NOMO-1 (cell line): ENCODE measurements around the gene MSH3.
A peak's percentile ranks its signal among the peaks of the same experiment; 100 is the strongest.
"Not testable (repeated sequence)": the region's sequence is repeated elsewhere in the genome, so short reads cannot be mapped to it uniquely, and the experiment has no call there.

Experiments used
- DNase-seq, 2 experiments: peaks; one replicate each; lab custom pipeline; 2025; ENCODE audit not compliant: unreplicated experiment in 2 of 2; lab: John Stamatoyannopoulos, UW

Gene MSH3

GRCh38 chr5:80784451-80784850, 130.0 kb downstream of the MSH3 start:
- DNase-seq = no peak

GRCh38 chr5:80789319-80790016, 135.0 kb downstream of the MSH3 start:
- not testable (repeated sequence) for DNase-seq

GRCh38 chr5:80790698-80791097, 136.2 kb downstream of the MSH3 start:
- no peak for DNase-seq

- DNase-seq = no peak
Observed at GRCh38 chr5:80793354-80793753, 138.9 kb downstream of the MSH3 start.

- DNase-seq = no peak
Observed at GRCh38 chr5:80796846-80797245, 142.4 kb downstream of the MSH3 start.

- DNase-seq = no peak
Observed at GRCh38 chr5:80797428-80798024, 143.1 kb downstream of the MSH3 start.

GRCh38 chr5:80798166-80798565, 143.7 kb downstream of the MSH3 start:
- no peak for DNase-seq

- no peak for DNase-seq
Observed at GRCh38 chr5:80798633-80799032, 144.2 kb downstream of the MSH3 start.

GRCh38 chr5:80799041-80799440, 144.6 kb downstream of the MSH3 start:
- no peak for DNase-seq

GRCh38 chr5:80799573-80799972, 145.1 kb downstream of the MSH3 start:
- DNase-seq = no peak

GRCh38 chr5:80804332-80804731, 149.9 kb downstream of the MSH3 start:
- DNase-seq = no peak

GRCh38 chr5:80805038-80805437, 150.6 kb downstream of the MSH3 start:
- no peak for DNase-seq

- no peak for DNase-seq
Observed at GRCh38 chr5:80806929-80807328, 152.5 kb downstream of the MSH3 start.

GRCh38 chr5:80809451-80809850, 155.0 kb downstream of the MSH3 start:
- no peak for DNase-seq

GRCh38 chr5:80810425-80810824, 156.0 kb downstream of the MSH3 start:
- no peak for DNase-seq

- DNase-seq = no peak
Observed at GRCh38 chr5:80816590-80816989, 162.1 kb downstream of the MSH3 start.

- DNase-seq = no peak
Observed at GRCh38 chr5:80820685-80821084, 166.2 kb downstream of the MSH3 start.

- no peak for DNase-seq
Observed at GRCh38 chr5:80822640-80823039, 168.2 kb downstream of the MSH3 start.

- DNase-seq = not testable (repeated sequence)
Observed at GRCh38 chr5:80824159-80824558, 169.7 kb downstream of the MSH3 start.

- peak; percentile 0 to 29 for DNase-seq
Observed at GRCh38 chr5:80825786-80826460, 171.5 kb downstream of the MSH3 start.

- no peak for DNase-seq
Observed at GRCh38 chr5:80834710-80835109, 180.3 kb downstream of the MSH3 start.

GRCh38 chr5:80835128-80835527, 180.7 kb downstream of the MSH3 start:
- no peak for DNase-seq
